DND-41 (cell line): ENCODE results near the gene CNIH2.

ENCODE experiments used
- ATAC-seq: fragments of 200-7000 bp; cut with Tn5 transposase; 3 replicates; pipeline ENCODE4 v1.9.1; 2021; ENCODE audit warnings: low read depth; ENCODE audit not compliant: insufficient read depth
- DNase-seq: peaks from one replicate; pipeline ENCODE4 v3.0.0-alpha.2; 2020
- H2AFZ ChIP-seq: 2 replicates; pipeline ENCODE4 v1.6.0; 2012; ENCODE audit warnings: low read depth, low read length
- H3K27ac ChIP-seq: 2 replicates; pipeline ENCODE4 v1.5.1; 2012; ENCODE audit warnings: low read length, inconsistent platforms
- H3K27me3 ChIP-seq: fragments of 200-600 bp; sonication (generic); 2 replicates; pipeline ENCODE4 v1.6.0; 2012; ENCODE audit warnings: low read length, mild to moderate bottlenecking, inconsistent platforms; ENCODE audit not compliant: insufficient read depth, poor library complexity
- H3K36me3 ChIP-seq: 2 replicates; pipeline ENCODE4 v1.5.1; 2012; ENCODE audit warnings: low read length, inconsistent platforms; ENCODE audit not compliant: insufficient read depth
- H3K4me1 ChIP-seq: 2 replicates; pipeline ENCODE4 v1.5.1; 2012; ENCODE audit warnings: mild to moderate bottlenecking, low read length; ENCODE audit not compliant: insufficient read depth
- H3K4me2 ChIP-seq: 2 replicates; pipeline ENCODE4 v1.6.0; 2012; ENCODE audit warnings: mild to moderate bottlenecking, moderate library complexity, low read length, inconsistent platforms; ENCODE audit not compliant: insufficient read depth
- H3K4me3 ChIP-seq, 2 experiments: fragments of 200-600 bp in 1 of 2; shearing (Covaris generic) in 1 of 2; 2 replicates each; pipeline ENCODE4 v1.5.1; 2012 to 2016; ENCODE audit warnings: inconsistent platforms in 2 of 2, low read length in 2 of 2, mild to moderate bottlenecking in 2 of 2, low read depth in 1 of 2, moderate library complexity in 1 of 2
- H3K79me2 ChIP-seq: 2 replicates; pipeline ENCODE4 v1.6.0; 2012; ENCODE audit warnings: low read length, inconsistent platforms; ENCODE audit not compliant: insufficient read depth
- H3K9ac ChIP-seq: 2 replicates; pipeline ENCODE4 v1.6.0; 2012; ENCODE audit warnings: low read depth, mild to moderate bottlenecking, inconsistent platforms, low read length, moderate library complexity
- H3K9me3 ChIP-seq: 2 replicates; pipeline ENCODE4 v1.5.1; 2012; ENCODE audit warnings: low read length, moderate library complexity, mild to moderate bottlenecking, inconsistent platforms; ENCODE audit not compliant: insufficient read depth, severe bottlenecking
- H4K20me1 ChIP-seq: 2 replicates; pipeline ENCODE4 v1.6.0; 2012; ENCODE audit warnings: low read length; ENCODE audit not compliant: insufficient read depth
- CTCF ChIP-seq: IDR thresholded peaks from 2 replicates; pipeline ENCODE4 v1.5.1; 2012; ENCODE audit warnings: borderline replicate concordance, low read length, moderate library complexity, mild to moderate bottlenecking; ENCODE audit not compliant: poor library complexity, severe bottlenecking; ENCODE audit errors: extremely low read depth
- EZH2 ChIP-seq: IDR thresholded peaks from 3 replicates; pipeline ENCODE4 v1.6.1; 2012; ENCODE audit warnings: borderline replicate concordance, low read depth, mild to moderate bottlenecking, moderate library complexity, low read length, inconsistent platforms; ENCODE audit not compliant: severe bottlenecking

The CNIH2 gene

GRCh38 chr11:66243782-66244535 is 34.0 kb upstream of the CNIH2 start:
- DNase-seq (no peak), ATAC-seq (no peak)
- TF ChIP-seq EZH2 (no peak), CTCF (no peak)
- Histone ChIP-seq H4K20me1 (no peaks in the 10 kb centered on the region), H3K4me2 (no peak overlapping the region), H2AFZ (no peak overlapping the region), H3K36me3 (peaks cover 19% of the 10 kb centered on the region), H3K79me2 (no peaks in the 10 kb centered on the region), H3K27me3 (no peaks in the 10 kb centered on the region), H3K4me1 (no peaks in the 10 kb centered on the region), H3K27ac (no peak overlapping the region), H3K4me3 (no peak overlapping the region), H3K9me3 (no peaks in the 10 kb centered on the region), H3K9ac (no peak overlapping the region)

- no peak for ATAC-seq
- TF ChIP-seq EZH2 (no peak), CTCF (no peak)
- H3K27ac ChIP-seq = no peak overlapping the region
Observed at GRCh38 chr11:66247295-66247694, 30.7 kb upstream of the CNIH2 start.

GRCh38 chr11:66247801-66248200 is 30.2 kb upstream of the CNIH2 start:
- TF ChIP-seq CTCF (no peak), EZH2 (no peak)
- Histone ChIP-seq H3K79me2 (no peaks in the 10 kb centered on the region), H2AFZ (no peak overlapping the region), H3K4me3 (no peak overlapping the region), H4K20me1 (no peaks in the 10 kb centered on the region), H3K27me3 (no peaks in the 10 kb centered on the region), H3K36me3 (peaks cover 4% of the 10 kb centered on the region; the same call in 1 of the 2 replicates), H3K4me1 (no peaks in the 10 kb centered on the region), H3K9ac (no peak overlapping the region), H3K4me2 (no peak overlapping the region), H3K9me3 (no peaks in the 10 kb centered on the region), H3K27ac (no peak overlapping the region)
- DNase-seq (no peak), ATAC-seq (no peak)

More at GRCh38 chr11:66247295-66247694, 30.7 kb upstream of the CNIH2 start:
- Histone ChIP-seq H3K79me2 (no peaks in the 10 kb centered on the region), H3K4me3 (no peak overlapping the region), H3K27me3 (no peaks in the 10 kb centered on the region), H3K4me1 (no peaks in the 10 kb centered on the region), H3K4me2 (no peak overlapping the region), H3K36me3 (peaks cover 7% of the 10 kb centered on the region; the same call in 1 of the 2 replicates), H4K20me1 (no peaks in the 10 kb centered on the region), H3K9ac (no peak overlapping the region), H3K9me3 (no peaks in the 10 kb centered on the region), H2AFZ (no peak overlapping the region)
- no peak for DNase-seq
